GM12878 (cell line): ENCODE results near the gene USP15. TPM values are rescaled to one million over a fixed set of nuclear protein-coding genes. Genes with fewer than 3 reads are reported as not detected.

Experiments used
- ATAC-seq: fragments of 200-7000 bp; cut with Tn5 transposase; 3 replicates; pipeline ENCODE4 v1.9.1; 2020; ENCODE audit warnings: mild to moderate bottlenecking, moderate library complexity
- BruUV-seq: library from RNA; stranded (reverse); fragments of 400-500 nt; replicated peaks from 2 replicates; lab custom pipeline; 2021; lab: Mats Ljungman, UMichigan
- CTCF ChIA-PET: fragments of 300-600 bp; sonication (Branson Sonifier 250); formaldehyde crosslinking; extraction: SDS; loops from one replicate; lab custom pipeline; 2021; ENCODE audit warnings: inconsistent platforms; lab: Yijun Ruan, JAX
- POLR2A ChIA-PET: fragments of 350-600 bp; formaldehyde crosslinking; extraction: SDS; loops from one replicate; lab custom pipeline; 2021; ENCODE audit warnings: inconsistent platforms; lab: Charles Lee
- RAD21 ChIA-PET: fragments of 300-600 bp; sonication (Branson Sonifier 250); formaldehyde crosslinking; loops from one replicate; lab custom pipeline; 2023; ENCODE audit warnings: antibody characterized with exemption; ENCODE audit not compliant: unreplicated experiment; lab: Charles Lee
- SMC1A ChIA-PET: fragments of 300-600 bp; sonication (Branson Sonifier 250); formaldehyde crosslinking; loops from one replicate; lab custom pipeline; 2023; ENCODE audit not compliant: unreplicated experiment, uncharacterized antibody; lab: Charles Lee
- DNase-seq: peaks from one replicate; pipeline ENCODE4 v3.0.0-alpha.2; 2011; ENCODE audit warnings: low read depth, low spot score
- FAIRE-seq: peaks from 3 replicates; lab custom pipeline; 2011; peaks lifted over from hg19 to GRCh38; lab: Jason Lieb, UNC
- H2AFZ ChIP-seq: 2 replicates; pipeline ENCODE4 v1.6.0; 2011; ENCODE audit warnings: low read depth, low read length, control low read depth; ENCODE audit not compliant: control insufficient read depth
- H3K27ac ChIP-seq: 2 replicates; pipeline ENCODE4 v1.5.1; 2011; ENCODE audit warnings: control low read depth; ENCODE audit not compliant: control insufficient read depth, insufficient read depth
- H3K27me3 ChIP-seq, 2 experiments: replicated peaks in 1 of 2; 2 replicates each; pipeline versions ENCODE4 v1.6.0 to v1.6.1; 2011; ENCODE audit warnings: low read length in 1 of 2; ENCODE audit not compliant: control insufficient read depth in 2 of 2, insufficient read depth in 2 of 2
- H3K36me3 ChIP-seq, 2 experiments: 2 replicates each; pipeline ENCODE4 v1.5.1; 2011; ENCODE audit warnings: low read length in 1 of 2; ENCODE audit not compliant: control insufficient read depth in 2 of 2, insufficient read depth in 2 of 2
- H3K4me1 ChIP-seq: 2 replicates; pipeline ENCODE4 v1.6.1; 2011; ENCODE audit warnings: mild to moderate bottlenecking, low read length, moderate library complexity, mixed read lengths; ENCODE audit not compliant: control insufficient read depth, insufficient read depth
- H3K4me2 ChIP-seq: 2 replicates; pipeline ENCODE4 v1.6.0; 2011; ENCODE audit warnings: control low read depth; ENCODE audit not compliant: control insufficient read depth, insufficient read depth
- H3K4me3 ChIP-seq: fragments of 200-600 bp; sonication (generic); 2 replicates; pipeline ENCODE4 v1.5.1; 2016
- H3K79me2 ChIP-seq: 2 replicates; pipeline ENCODE4 v1.6.0; 2011; ENCODE audit warnings: low read length; ENCODE audit not compliant: control insufficient read depth, insufficient read depth
- H3K9ac ChIP-seq: 2 replicates; pipeline ENCODE4 v1.8.0; 2011; ENCODE audit warnings: low read length, control low read depth, mixed read lengths; ENCODE audit not compliant: control insufficient read depth, insufficient read depth
- H3K9me3 ChIP-seq: replicated peaks from 3 replicates; pipeline ENCODE4 v1.5.1; 2011; ENCODE audit warnings: mild to moderate bottlenecking, low read length; ENCODE audit not compliant: control insufficient read depth, insufficient read depth
- H4K20me1 ChIP-seq: 2 replicates; pipeline ENCODE4 v1.6.0; 2011; ENCODE audit not compliant: control insufficient read depth, insufficient read depth
- BCL3 ChIP-seq: IDR thresholded peaks from 2 replicates; pipeline ENCODE4 v1.6.1; 2011; ENCODE audit warnings: borderline replicate concordance, low read depth, mild to moderate bottlenecking, moderate library complexity, low read length; ENCODE audit not compliant: insufficient read depth, poor library complexity, severe bottlenecking
- CREM ChIP-seq: IDR thresholded peaks from 2 replicates; pipeline ENCODE4 v1.6.1; 2014; ENCODE audit warnings: antibody characterized with exemption, low read depth
- E2F8 ChIP-seq: fragments of 450-650 bp; IDR thresholded peaks from 2 replicates; pipeline ENCODE4 v1.6.1; 2018; ENCODE audit warnings: mild to moderate bottlenecking, low read depth, moderate library complexity; ENCODE audit not compliant: partially characterized antibody
- IRF4 ChIP-seq: IDR thresholded peaks from 2 replicates; pipeline ENCODE4 v1.6.1; 2011; ENCODE audit warnings: low read depth, low read length
- NFYA ChIP-seq: IDR thresholded peaks from 2 replicates; pipeline ENCODE4 v1.6.1; 2011; ENCODE audit warnings: low read depth, mild to moderate bottlenecking, low read length, improper control_type of control experiment, borderline replicate concordance
- RELA ChIP-seq: fragments of 450-650 bp; IDR thresholded peaks from 2 replicates; pipeline ENCODE4 v1.8.0; 2014; ENCODE audit warnings: borderline replicate concordance; ENCODE audit not compliant: partially characterized antibody
- TBL1XR1 ChIP-seq: IDR thresholded peaks from 2 replicates; pipeline ENCODE4 v1.6.1; 2012; ENCODE audit warnings: low read depth, low read length, improper control_type of control experiment
- USF2 ChIP-seq: IDR thresholded peaks from 2 replicates; pipeline ENCODE4 v1.6.1; 2011; ENCODE audit warnings: low read depth, low read length, improper control_type of control experiment, borderline replicate concordance
- WRNIP1 ChIP-seq: IDR thresholded peaks from 2 replicates; pipeline ENCODE4 v1.6.1; 2011; ENCODE audit warnings: low read depth, low read length, improper control_type of control experiment, borderline replicate concordance
- ZBED1 ChIP-seq: IDR thresholded peaks from 2 replicates; pipeline ENCODE4 v1.6.1; 2016; ENCODE audit warnings: borderline replicate concordance
- ZBTB4 ChIP-seq: fragments of 450-650 bp; formaldehyde crosslinking; IDR thresholded peaks from 2 replicates; pipeline ENCODE4 v1.4.0; 2022; ENCODE audit warnings: mild to moderate bottlenecking, moderate library complexity
- WGBS: methylation state at CpG from one replicate; pipeline ENCODE4 v1.1.6; 2016; ENCODE audit warnings: low lambda C conversion rate; ENCODE audit not compliant: insufficient replicate concordance, insufficient coverage; ENCODE audit errors: missing lambda C conversion rate; 5-methylcytosine and 5-hydroxymethylcytosine counted together
- in situ Hi-C: fragments of 300-500 bp; cut with MboI; formaldehyde crosslinking; loops from 9 replicates; pipeline ENCODE4 v1.14.3; 2018; ENCODE audit warnings: mixed read lengths
- intact Hi-C: fragments of 100-400 bp; cut with micrococcal nuclease; formaldehyde crosslinking; loops from one replicate; pipeline ENCODE4 v1.14.2; 2022; ENCODE audit not compliant: unreplicated experiment
- polyA plus RNA-seq, 11 experiments: library from polyadenylated mRNA; depleted of rRNA in 4 of 11; unstranded in 6 of 11; stranded (reverse) in 5 of 11; fragments of >200 nt; fragmentation: Nextera tagmentation in 4 of 11; fragmentation: Illumina TruSeq in 1 of 11; extraction: Ambion mirVana in 4 of 11; extraction: Trizol in 1 of 11; gene quantifications; 1 replicate in 1 of 11; 2 replicates in 10 of 11; pipeline versions ENCODE4 v1.2.1 to v1.2.3, GENCODE V29; 2011 to 2016; ENCODE audit warnings: inconsistent platforms in 2 of 11, missing spikeins in 2 of 11, low read depth in 1 of 11
- total RNA-seq, 4 experiments: library from RNA; depleted of rRNA in 3 of 4; stranded (reverse); fragments of >200 nt in 3 of 4; fragmentation: Illumina TruSeq in 1 of 4; extraction: Trizol in 1 of 4; gene quantifications; 2 replicates each; pipeline versions ENCODE4 v1.2.1 to v1.2.3, GENCODE V29; 2013 to 2021

USP15 gene
- total and polyA plus RNA-seq, 10 of the 15 experiments (the other 5 are each of a cell fraction or from before 2014, with no cell fraction given): 57.6 to 101 (median 90.2) TPM

GRCh38 chr12:62290846-62291245 lies 30.6 kb downstream of the USP15 start (continued):
- TF ChIP-seq E2F8: no peak
- TF ChIP-seq RELA: no peak
- TF ChIP-seq CREM: no peak
- no peak for TF ChIP-seq IRF4
- TF ChIP-seq BCL3: no peak

GRCh38 chr12:62291864-62292760 lies 31.9 kb downstream of the USP15 start:
- RAD21 ChIA-PET: no interaction called here
- 100% methylated on average over 2 of the region's 2 CpGs for WGBS
- CTCF ChIA-PET: no interaction called here
- ATAC-seq (peak; percentile 77), FAIRE-seq (no peak), DNase-seq (no peak)
- SMC1A ChIA-PET: interaction anchor here (1.6 to 2.3 kb wide), 2 partner anchors 24 to 90 kb away, joined by 3 to 9 read pairs; no protein-coding TSS in a partner anchor
- BruUV-seq: no TSS peak
- Histone ChIP-seq H3K9me3 (peaks cover 20% of the 10 kb centered on the region), H3K79me2 (peaks cover 76% of the 10 kb centered on the region), H2AFZ (no peak overlapping the region), H3K9ac (no peak overlapping the region), H3K4me3 (no peak overlapping the region), H3K27me3 (no peaks in the 10 kb centered on the region), H4K20me1 (no peaks in the 10 kb centered on the region; the same call in 1 of the 2 replicates), H3K36me3 (peaks cover 6 to 17% of the 10 kb centered on the region in 2 experiments; a peak in 3 of 4 replicates), H3K4me1 (no peaks in the 10 kb centered on the region), H3K4me2 (no peak overlapping the region), H3K27ac (no peak overlapping the region)
- POLR2A ChIA-PET: interaction anchor here (0.6 kb wide), 1 partner anchor 1433 kb away, joined by 5 read pairs; no protein-coding TSS in a partner anchor
- in situ Hi-C loops (no loop called here), intact Hi-C loops (no loop called here)
- TF ChIP-seq USF2 (no peak), ZBTB4 (CRISPR knock-in tag) (no peak), NFYA (no peak), ZBED1 (no peak), WRNIP1 (no peak), TBL1XR1 (no peak)
